Activated CD8-positive, alpha-beta memory T cell treated with anti-CD3 and anti-CD28 coated beads, Interleukin-2, amount 50 U/mL, for 1 hour (primary cell): ENCODE data around the gene THSD4.
"Not testable (repeated sequence)": the region's sequence is repeated elsewhere in the genome, so short reads cannot be mapped to it uniquely, and the experiment has no call there.

Experiments used
- DNase-seq: peaks from one replicate; pipeline ENCODE4 v3.0.0-alpha.2; 2020; ENCODE audit errors: extremely low read depth

The THSD4 gene

DNA sequence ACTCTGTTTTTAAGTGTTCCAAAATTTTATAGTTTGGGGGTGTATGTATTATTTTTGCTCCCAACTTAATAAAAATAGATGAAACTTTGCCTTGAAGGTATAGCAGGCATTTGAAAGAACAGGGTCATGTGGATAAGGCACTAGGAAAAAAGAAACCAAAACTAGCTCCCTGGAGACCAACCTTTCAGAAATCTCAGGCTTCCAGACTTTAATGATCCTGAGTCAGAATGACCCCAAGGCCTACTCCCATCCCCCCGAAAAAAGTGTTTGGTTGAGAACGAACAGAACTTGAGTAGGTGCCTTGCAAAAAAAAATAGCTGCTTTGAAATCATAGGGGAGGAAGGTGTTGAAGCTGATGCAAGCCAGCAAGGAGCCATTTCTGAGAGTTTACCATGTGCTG lies 309.5 kb downstream of the THSD4 start:
- no peak for DNase-seq

DNA sequence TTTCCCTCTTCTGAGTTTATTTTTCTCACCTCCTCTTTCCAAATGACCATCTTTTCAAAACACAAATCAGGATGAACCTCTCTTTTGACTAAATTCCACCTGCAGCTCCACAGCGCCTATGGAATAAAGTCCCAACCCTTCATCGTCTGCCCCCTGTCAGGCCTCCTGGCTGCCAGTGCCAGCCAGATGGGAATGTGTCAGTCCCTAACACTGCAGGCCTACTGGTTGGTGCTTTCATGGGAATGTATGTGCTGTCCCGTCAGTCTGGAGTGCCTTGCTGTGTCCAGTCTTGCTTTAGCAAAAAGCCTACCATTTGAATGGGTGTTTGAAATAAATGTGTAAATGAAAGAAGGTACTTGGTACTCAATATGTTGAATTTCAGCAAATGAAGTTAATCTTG lies 310.1 kb downstream of the THSD4 start:
- no peak for DNase-seq

- no peak for DNase-seq
Observed at GRCh38 chr15:71426792-71427191, 311.5 kb downstream of the THSD4 start.

GRCh38 chr15:71430782-71431181 lies 315.5 kb downstream of the THSD4 start:
- DNase-seq = no peak

DNA sequence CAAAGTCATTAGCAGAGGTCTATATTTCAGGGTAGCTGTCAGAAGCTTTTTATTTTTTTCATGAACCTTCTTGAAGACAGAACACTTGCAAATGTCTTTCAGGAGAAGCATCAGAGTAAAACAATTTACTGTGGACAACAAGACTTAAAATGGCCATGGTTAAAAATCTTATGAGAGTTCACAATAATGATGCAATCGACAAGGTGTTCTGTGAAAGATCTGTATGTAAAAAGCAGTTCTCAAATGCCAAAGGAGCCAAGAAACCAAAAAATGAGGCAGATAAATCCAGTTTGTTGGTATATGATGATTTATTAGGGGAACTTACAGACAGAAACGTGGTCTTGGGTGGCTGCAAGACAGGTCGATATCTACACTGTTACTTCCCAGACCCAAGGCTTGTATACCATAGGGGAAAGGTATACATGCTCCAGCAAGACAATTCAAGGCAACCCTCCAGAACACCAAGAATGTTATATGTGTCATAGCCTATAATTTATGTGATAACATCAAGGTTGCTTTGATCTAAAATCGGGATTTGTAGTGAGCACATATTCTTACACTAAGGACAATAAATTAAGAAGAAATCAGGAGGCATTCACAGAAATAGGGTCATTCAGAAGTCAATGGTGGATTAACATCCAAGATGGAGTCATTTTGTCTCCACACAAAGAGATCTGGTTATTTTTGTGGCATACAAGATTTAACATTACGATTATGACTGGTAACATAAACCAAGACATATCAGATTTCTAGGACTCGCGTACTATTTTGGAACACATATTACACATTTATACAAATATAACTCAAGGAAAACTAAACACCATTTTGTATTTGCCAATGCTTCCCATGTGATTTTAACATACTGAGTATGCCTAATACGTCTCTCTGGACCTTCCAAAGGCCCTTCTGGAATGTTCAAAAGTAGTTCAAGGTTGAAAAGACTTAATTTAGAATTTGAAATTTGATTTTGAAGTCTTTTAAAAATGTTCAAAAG lies 316.4 kb downstream of the THSD4 start:
- DNase-seq = no peak

DNA sequence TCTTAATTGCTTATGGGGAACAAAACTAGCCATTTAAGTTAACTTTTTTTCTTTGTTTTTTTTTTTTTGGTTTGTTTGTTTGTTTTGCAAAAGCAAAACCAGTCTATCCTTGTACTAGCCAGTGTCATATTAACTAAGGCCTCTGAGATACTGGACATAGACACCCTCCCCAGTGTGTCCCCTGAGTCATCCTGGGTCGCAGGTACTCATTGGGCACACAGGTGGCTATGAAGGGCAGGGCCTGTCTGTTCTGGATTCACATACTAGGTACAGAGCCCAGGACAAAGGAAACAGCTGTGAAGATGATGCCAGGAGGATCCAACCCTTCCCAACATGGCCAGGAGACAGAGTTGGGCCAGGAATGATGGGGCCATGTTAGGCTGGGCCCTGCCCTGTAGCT lies 318.1 kb downstream of the THSD4 start:
- DNase-seq = no peak

DNA sequence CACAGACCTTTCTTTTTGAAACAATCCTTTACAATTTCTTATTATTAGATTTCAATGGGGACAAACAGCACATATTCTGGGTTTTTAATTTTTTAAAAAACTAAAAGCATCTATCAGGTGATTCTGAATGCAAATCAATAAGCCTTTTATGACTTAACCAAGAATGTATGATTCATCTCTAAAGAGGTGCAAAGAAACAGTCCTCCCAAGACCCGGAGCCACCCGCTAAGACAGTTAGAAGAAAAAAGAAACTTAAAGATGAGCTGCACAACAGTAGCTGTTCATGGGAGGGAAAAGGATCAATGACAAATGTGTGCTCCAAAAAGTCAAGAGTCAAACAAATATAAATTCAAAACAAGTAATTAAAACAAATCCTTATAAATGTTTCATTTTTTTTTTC lies 319.5 kb downstream of the THSD4 start:
- DNase-seq = no peak

- no peak for DNase-seq
Observed at GRCh38 chr15:71435552-71435951, 320.3 kb downstream of the THSD4 start.

DNA sequence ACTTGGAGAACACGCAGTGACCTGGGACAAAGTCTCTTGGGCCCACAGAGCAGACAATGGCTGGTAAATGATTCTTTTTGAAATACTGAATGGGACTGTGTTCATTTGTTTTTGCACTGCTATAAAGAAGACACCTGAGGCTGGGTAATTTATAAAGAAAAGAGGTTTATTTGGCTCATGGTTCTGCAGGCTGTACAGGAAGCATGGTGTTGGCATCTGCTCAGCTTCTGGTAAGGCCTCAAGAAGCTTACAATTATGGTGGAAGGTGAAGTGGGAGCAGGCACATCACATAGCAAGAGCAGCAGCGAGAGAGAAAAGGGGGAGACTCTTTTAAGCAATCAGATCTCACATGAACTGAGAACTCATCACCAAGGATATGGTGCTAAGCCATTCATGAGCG lies 321.6 kb downstream of the THSD4 start:
- no peak for DNase-seq

- DNase-seq = no peak
Observed at GRCh38 chr15:71437404-71437803, 322.1 kb downstream of the THSD4 start.

DNA sequence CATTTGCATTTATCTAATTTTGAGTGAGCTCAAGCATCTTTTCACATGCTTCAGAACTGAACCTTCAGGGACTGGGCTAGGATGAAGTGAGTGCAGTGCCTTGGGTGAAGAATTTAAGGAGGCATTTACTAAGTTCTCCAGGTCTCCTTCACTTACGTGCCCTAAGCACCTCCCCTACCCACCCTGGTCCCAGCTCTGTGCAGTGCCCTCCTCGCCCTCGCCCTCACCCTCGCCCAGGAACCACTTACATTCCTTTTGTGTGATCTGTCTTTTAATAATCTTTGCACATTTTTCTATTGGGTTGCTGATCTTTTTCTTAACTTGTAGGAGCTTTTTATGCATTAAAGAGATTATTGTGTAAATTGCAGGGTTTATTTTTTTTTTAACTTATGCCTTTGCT lies 322.6 kb downstream of the THSD4 start:
- DNase-seq = no peak

GRCh38 chr15:71439478-71439877 lies 324.2 kb downstream of the THSD4 start:
- DNase-seq = not testable (repeated sequence)

- DNase-seq = no peak
Observed at GRCh38 chr15:71440489-71441110, 325.3 kb downstream of the THSD4 start.

- DNase-seq = no peak
Observed at GRCh38 chr15:71443538-71443937, 328.3 kb downstream of the THSD4 start.

- no peak for DNase-seq
Observed at GRCh38 chr15:71444032-71444810, 328.9 kb downstream of the THSD4 start.

GRCh38 chr15:71444866-71445590 lies 329.8 kb downstream of the THSD4 start:
- no peak for DNase-seq

GRCh38 chr15:71447328-71448250 lies 332.3 kb downstream of the THSD4 start:
- no peak for DNase-seq

- no peak for DNase-seq
Observed at GRCh38 chr15:71448688-71449114, 333.4 kb downstream of the THSD4 start.

- no peak for DNase-seq
Observed at GRCh38 chr15:71449363-71449762, 334.1 kb downstream of the THSD4 start.

- DNase-seq = no peak
Observed at GRCh38 chr15:71449956-71450355, 334.7 kb downstream of the THSD4 start.

DNA sequence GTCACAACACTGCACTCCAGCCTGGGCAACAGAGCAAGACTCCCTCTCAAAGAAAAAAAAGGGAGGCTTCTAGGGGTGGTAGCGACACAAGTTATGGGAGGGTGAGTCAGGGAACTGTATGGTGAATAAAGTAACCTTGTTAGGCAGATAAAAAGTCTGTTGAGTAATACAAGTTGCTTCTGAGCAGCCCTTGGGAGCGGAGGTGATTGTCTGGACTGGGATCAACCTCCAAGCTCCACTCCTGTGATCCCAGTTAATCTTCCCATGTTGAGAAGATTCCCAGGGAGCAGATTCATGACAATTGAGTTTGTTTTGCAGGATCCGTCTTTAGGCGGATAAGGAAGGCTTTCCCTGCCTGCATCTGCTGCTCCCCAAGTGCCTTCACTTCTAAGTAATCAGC lies 335.9 kb downstream of the THSD4 start:
- no peak for DNase-seq
